GM21528 (cell line): ENCODE measurements around the gene SPRR2D.
"Not testable (repeated sequence)": the region's sequence is repeated elsewhere in the genome, so short reads cannot be mapped to it uniquely, and the experiment has no call there.

ENCODE experiments used
- ATAC-seq: cut with Tn5 transposase; IDR thresholded peaks from one replicate; pipeline ENCODE4 v1.9.1; 2021; ENCODE audit warnings: mild to moderate bottlenecking, moderate library complexity; ENCODE audit not compliant: unreplicated experiment, low FRiP score

The SPRR2D gene

GRCh38 chr1:153040950-153041631 is at the start of gene SPRR2D:
Gene SPRR2D, minus strand, starts transcription at chr1:153041120. Its CDS starts 774 bp downstream, at chr1:153040346.
- ATAC-seq: no peak

- ATAC-seq: no peak
Observed at GRCh38 chr1:153087652-153088051, 46.7 kb upstream of the SPRR2D start.

DNA sequence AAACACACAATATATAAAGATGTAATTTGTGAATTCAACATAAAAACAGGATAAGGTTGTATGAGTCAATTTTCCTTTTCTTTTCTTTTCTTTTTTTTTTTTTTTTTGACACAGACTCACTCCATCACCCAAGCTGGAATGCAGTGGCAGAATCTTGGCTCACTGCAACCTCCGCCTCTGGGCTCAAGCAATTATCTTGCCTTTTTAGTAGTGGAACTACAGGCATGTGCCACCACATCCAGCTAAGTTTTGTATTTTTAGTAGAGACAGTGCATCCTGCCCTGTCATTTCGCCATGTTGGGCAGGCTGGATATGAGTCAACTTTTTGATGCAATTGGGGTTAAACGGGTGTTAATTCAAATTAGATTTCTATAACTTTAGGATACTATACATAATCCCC is 40.8 kb upstream of the SPRR2D start:
- ATAC-seq: no peak

- ATAC-seq: no peak
Observed at GRCh38 chr1:153072806-153073726, 32.1 kb upstream of the SPRR2D start.

DNA sequence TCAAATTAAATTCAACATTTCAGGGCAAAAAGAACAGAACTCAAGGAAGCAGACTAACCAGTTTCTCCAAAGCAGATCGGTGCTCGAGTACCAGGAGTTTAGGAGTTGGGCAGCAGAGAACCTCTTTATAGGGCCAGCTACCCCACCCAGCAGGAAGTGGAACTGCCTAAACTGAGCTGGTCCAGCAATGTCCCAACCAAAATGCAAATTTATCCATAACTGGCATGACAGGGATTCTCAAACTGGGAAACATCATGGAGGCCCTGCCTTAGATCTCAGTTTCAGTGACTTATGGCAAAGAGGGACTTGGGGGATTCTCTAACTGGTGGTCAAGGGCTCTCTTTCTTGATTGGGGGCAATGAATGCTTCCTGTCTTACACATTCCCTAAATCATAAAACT is 30.6 kb upstream of the SPRR2D start, which contains the start of gene SPRR2B:
Gene SPRR2B (minus strand): TSS at position 101 of the 400 bp plus-strand sequence. CDS start 772 bp downstream, outside the sequence.
- no peak for ATAC-seq

DNA sequence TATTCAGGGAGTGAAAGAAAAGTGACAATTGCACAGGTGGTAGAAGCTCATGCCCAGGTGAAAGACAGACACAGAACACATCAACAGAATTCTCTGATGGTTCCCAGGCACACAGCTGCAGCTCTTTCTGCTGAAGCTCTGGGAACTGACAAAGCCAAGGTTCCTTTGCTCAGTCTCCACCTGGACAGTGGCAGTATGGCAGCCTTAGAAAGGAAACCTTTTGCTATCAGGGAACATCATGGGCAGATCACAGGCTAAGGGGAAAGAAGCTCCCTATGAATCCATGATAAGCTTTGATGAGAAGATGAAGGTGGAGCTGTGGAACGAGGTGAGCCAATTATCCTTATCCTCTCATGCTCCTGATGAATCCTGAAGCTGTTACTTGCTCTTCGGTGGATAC is 29.3 kb upstream of the SPRR2D start:
- no peak for ATAC-seq

DNA sequence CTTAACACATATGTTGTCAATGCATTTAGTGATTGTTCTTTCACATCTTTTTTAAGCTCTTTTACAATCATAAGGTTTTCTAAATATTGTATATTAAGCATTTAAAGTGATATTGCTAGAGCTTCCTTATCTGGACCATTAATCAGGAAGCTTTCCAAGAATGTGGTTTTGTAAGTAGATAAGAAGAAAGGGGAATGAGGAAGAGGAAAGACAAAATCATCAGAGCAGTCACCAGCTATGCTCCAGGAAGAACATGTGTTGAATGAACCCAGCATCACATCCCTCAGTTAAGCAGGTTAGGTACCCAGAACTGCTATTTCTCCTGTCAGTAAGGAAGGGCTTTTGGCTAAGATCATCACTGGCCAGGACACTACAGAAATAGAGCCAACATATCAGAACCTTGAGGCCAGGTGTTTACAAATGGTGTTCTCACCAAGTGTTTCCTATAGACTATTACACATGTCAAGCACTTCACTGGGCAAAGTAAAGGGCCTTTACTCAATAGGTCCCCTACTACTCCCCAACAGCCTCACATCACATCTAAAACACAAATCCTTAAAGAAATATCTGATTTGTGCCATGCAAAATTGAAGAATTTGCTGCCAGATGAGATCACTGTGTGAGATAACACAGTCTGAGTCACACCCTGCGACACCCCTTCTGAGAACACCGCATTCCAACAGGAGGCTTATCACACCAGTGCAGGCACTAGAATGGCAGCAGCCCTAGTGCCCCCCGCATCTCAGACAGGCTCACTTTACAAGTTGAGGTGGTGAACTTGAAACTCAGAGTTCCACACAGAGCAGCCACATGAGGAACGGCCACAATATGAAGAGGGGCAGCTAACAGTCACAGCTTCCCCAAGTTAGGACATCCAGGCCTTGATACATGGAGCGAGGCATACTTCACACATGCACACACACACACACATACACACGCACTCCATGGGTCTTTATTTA is 18.2 kb upstream of the SPRR2D start:
- ATAC-seq: no peak

DNA sequence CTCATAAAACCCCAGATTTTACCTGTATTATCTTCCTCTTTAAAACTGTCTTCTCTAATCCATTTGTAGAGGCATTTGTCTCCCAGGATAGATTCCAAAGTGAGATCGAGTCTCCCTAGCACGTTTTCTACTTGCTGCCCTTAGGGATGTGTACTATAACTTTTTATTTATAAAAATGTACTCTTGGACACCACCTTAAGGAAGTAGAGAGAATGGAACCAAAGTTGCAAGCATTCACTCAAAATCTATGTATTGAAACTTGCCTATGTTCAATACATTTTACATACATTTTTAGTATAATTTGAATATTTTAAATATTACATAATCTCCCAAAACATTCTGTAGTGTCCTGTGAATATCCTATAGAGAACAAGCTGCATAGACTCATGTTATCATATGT is 17.2 kb upstream of the SPRR2D start:
- ATAC-seq: no peak

DNA sequence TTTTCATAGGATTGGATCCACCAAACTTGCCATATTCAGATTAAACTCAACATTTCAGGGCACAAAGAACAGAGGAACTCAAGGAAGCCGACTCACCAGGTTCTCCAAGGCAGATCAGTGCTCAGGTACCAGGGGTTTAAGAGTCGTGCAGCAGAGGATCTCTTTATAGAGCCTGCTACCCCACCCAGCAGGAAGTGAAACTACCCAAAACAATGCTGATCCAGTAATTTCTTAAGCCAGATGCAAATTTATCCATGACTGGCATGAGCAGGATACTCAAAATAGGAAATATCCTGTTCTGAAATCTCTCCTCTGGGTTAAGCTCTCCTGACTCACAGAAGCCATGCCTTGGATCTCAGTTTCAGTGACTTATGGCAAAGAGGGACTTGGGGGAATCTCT is 16.5 kb upstream of the SPRR2D start, which contains the start of gene SPRR2A:
Gene SPRR2A (minus strand): TSS at position 138 of the 400 bp plus-strand sequence. CDS start 777 bp downstream, outside the sequence.
- ATAC-seq: no peak

GRCh38 chr1:153056111-153056510 is 15.2 kb upstream of the SPRR2D start:
- not testable (repeated sequence) for ATAC-seq

DNA sequence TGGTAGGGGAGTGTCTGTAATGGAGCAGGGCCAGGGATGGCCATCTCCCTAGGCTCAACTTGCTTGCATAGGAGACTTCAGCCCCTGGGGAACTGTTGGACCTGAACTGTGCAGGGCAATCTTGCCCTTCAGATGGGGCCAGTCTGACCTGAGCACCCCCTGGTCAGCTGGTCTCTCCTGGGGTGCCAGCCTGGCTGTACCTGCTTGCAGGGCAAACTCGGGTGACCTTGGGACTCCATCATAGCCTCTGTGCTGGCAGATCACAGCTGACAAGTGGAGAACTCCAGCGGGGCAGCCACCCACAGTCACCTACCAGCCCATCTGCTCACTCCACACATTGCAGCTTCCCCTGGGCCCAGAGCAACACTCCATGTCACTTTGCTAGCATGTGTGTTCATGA is 8.3 kb upstream of the SPRR2D start:
- no peak for ATAC-seq

- no peak for ATAC-seq
Observed at GRCh38 chr1:153035211-153035610, 5.7 kb downstream of the SPRR2D start.

GRCh38 chr1:153032677-153033308 is 8.1 kb downstream of the SPRR2D start:
- no peak for ATAC-seq

GRCh38 chr1:153032073-153032472 is 8.8 kb downstream of the SPRR2D start:
- ATAC-seq: no peak

- ATAC-seq: no peak
Observed at GRCh38 chr1:153030895-153031294, 10.0 kb downstream of the SPRR2D start, which contains the start of gene SPRR1B. Gene SPRR1B, plus strand, starts transcription at chr1:153031203. Its CDS starts 1,143 bp downstream, at chr1:153032346.

DNA sequence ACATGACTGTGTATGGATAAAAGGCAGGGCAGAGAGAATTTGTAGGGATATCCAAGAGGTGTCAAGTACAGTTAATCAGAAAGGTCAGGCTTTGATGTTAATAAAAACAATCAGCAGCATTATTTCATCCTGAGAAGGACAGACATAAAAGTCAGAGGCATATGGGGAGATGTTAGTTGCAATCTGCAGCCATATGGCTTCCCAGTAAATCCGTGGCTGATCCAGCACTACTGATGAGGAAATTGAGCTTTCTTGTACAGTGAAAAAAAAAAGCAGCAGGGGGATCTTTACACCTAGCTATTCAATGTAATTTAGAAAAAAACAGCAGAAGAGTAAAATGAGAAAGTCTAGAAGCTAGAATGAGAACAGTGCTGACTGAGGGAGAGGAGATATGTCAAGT is 12.2 kb downstream of the SPRR2D start:
- ATAC-seq: no peak

DNA sequence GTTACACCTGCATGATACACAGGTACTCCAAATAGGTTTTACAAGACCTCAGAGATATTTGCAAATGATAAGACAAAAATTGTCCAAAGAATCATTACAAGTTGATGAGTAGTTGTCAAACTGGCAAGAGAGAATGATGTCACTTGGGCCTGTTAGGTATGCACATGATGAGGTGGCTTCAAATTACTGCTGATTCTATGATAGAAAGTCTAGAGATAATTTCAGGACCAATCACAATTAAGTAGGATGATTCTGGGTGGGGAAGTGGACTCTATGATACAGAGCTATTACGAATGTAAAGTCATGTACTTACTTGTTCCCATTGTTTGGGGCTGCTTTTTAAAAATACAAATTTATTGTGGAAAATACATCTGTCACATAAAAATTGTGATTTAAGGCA is 15.1 kb downstream of the SPRR2D start:
- no peak for ATAC-seq

GRCh38 chr1:153024413-153024812 is 16.5 kb downstream of the SPRR2D start:
- no peak for ATAC-seq

GRCh38 chr1:153023109-153023508 is 17.8 kb downstream of the SPRR2D start:
- ATAC-seq: no peak

DNA sequence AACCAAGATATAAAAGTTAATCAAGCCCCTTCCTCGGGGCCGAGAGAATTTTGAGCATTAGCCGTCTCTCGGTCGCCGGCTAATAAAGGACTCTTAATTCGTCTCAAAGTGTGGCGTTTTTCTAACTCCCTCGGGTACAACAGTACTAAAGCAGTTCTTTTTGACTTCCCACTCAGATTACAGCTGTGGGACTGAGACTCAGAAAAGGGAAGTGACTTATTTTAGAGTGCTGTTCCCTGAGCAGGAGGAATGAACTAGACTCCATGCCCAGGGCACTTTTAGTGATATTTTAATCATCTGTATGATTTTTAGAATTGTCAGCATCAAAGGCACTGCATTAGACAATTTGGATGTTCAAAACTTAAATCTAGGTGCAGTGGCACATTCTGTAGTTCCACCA is 18.6 kb downstream of the SPRR2D start:
- ATAC-seq: not testable (repeated sequence)
